ENCODE measurements around the gene RELT.

The RELT gene

DNA sequence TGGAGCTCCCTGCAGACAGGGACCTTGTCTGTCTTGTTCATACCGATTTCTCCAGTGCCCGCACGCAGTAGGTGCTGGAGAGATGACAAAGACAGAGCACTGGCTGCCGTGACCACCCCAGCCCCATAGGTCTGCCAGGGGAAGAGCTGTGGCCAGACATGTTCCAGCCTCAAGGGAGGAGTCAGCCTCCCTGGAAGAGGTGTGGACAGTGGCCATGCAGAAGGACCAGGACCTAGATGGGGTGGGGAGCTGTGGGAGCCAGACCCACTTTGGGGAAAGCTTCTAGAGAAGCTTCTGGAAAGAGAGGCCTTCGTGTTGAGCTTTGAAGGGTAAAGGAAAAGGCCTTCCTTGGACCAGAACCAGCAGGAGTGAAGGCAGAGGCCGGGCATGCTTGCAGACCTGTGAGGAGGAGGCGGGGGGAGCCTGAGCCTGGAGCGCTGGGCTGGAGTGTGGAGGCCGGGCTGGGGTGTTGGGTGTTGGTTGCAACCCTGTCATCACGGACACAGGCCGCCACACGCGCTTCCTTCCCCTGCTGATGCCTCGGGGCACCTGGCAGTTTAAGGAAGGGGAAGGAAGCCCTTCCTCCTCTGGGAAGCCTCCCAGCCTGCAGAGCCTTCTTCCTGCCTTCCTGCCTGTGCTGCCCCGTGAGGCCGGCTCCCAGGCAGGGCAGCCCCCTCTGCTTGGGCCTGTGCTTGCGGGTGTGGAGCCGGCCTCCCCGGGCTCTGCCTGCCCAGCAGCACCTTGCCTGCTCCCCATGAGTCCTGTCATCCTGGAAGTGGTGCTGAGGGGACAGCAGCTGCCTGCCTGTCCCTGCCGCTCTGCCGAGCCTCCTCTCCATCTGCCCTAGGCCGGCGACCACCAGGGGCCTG lies 12.3 kb downstream of the RELT start:
- Histone ChIP-seq H3K4me3 (ENCODE audit: low read depth, low read length) (no peak overlapping the region), H3K27ac (no peak overlapping the region), H3K4me2 (ENCODE audit: low read length) (no peak overlapping the region), H3K9me3 (ENCODE audit: control insufficient read depth, low read length) (no peaks in the 10 kb centered on the region), H2AFZ (no peak overlapping the region), H3K27me3 (ENCODE audit: control insufficient read depth, insufficient read depth, low read length) (no peaks in the 10 kb centered on the region), H3K4me1 (no peaks in the 10 kb centered on the region), H3K9ac (no peak overlapping the region), H3K36me3 (ENCODE audit: control insufficient read depth, insufficient read depth, low read length) (no peaks in the 10 kb centered on the region), H3K79me2 (no peaks in the 10 kb centered on the region)
- TF ChIP-seq, protein P1, sequence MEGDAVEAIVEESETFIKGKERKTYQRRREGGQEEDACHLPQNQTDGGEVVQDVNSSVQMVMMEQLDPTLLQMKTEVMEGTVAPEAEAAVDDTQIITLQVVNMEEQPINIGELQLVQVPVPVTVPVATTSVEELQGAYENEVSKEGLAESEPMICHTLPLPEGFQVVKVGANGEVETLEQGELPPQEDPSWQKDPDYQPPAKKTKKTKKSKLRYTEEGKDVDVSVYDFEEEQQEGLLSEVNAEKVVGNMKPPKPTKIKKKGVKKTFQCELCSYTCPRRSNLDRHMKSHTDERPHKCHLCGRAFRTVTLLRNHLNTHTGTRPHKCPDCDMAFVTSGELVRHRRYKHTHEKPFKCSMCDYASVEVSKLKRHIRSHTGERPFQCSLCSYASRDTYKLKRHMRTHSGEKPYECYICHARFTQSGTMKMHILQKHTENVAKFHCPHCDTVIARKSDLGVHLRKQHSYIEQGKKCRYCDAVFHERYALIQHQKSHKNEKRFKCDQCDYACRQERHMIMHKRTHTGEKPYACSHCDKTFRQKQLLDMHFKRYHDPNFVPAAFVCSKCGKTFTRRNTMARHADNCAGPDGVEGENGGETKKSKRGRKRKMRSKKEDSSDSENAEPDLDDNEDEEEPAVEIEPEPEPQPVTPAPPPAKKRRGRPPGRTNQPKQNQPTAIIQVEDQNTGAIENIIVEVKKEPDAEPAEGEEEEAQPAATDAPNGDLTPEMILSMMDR (IDR thresholded peaks at IDR 0.05): no peak

DNA sequence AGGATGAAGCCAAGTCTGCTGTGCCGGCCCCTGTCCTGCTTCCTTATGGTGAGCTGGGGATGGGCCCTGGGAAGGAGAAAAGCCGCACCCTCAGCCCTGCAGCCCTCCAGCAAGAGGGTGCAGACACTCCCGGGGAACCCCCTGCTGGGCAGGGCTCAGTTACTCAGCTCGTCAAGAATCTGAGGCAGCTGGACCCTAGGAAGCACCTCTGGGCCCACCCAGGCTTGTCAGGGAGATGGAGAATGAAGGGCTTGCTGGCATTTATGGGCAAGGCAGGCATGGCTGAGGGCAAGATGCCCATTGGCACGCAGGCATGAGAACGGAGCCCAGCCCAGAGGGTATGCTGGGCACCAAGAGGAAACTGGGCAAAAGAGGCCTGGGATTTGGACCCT lies 12.9 kb downstream of the RELT start:
- Histone ChIP-seq H3K9ac (no peak overlapping the region), H2AFZ (no peak overlapping the region), H3K27me3 (ENCODE audit: control insufficient read depth, insufficient read depth, low read length) (no peaks in the 10 kb centered on the region), H3K36me3 (ENCODE audit: control insufficient read depth, insufficient read depth, low read length) (no peaks in the 10 kb centered on the region), H3K79me2 (no peaks in the 10 kb centered on the region), H3K9me3 (ENCODE audit: control insufficient read depth, low read length) (no peaks in the 10 kb centered on the region), H3K4me3 (ENCODE audit: low read depth, low read length) (no peak overlapping the region), H3K4me2 (ENCODE audit: low read length) (no peak overlapping the region), H3K4me1 (no peaks in the 10 kb centered on the region), H3K27ac (no peak overlapping the region)
- TF ChIP-seq, protein P1 (IDR thresholded peaks at IDR 0.05): no peak

DNA sequence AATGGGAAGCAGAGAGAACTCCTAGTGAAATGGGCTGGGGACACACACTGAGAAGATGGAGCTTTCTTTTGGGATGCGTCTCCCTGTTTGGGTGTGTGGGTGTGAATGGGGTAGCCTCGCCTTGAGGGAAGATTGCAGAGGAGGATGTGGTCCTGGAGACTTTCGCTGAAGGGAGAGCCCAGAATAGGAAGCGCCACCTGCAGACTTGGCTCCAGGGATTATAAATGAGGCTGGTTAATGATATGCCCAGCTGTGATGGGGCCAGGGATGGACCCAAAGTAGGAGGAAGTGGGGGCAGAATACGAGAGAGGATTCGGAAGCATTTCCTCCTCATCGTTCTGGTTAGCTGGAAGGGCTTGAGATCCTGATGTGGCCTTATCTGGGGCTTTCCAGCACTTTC lies 13.7 kb downstream of the RELT start:
- Histone ChIP-seq H2AFZ (no peak overlapping the region), H3K4me1 (no peaks in the 10 kb centered on the region)

DNA sequence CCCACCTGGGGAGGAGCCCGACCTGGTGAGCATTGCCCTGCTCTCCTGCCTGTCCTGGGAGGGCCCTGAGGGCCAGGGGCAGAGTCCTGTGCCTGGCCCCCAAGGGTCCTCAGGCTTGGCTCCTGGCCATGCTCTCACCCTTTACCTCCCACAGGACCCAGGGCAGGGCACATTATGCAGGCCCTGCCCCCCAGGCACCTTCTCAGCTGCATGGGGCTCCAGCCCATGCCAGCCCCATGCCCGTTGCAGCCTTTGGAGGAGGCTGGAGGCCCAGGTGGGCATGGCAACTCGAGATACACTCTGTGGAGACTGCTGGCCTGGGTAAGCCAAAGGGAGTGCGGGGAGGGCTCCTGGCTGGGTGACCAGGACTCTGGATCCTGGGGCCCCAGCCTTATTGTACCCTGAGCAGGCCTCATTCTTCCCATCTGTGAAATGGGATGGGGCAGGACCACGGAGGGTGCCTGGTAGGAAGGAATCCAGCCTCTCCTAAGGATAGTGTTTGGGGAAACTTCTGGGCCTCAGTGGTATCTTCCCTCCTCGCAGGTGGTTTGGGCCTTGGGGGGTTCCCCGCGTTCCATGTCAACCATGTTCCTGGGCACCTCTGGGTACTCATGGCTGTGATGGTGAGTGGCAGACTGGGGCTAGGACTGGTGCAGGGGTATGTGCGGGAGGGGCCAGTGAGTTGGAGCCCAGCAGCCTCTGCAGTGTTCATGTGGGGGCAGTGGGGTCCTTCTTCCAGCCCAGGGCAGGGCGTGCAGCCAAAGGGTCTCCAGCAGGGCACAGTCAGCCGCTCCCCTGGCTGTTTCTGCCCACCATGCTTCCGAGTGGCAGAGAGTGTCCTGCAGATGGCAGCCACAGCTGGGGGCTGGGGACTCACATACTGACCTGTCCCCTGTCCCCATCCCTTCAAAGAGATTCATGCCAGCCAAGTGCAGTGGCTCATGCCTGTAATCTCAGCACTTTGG lies 14.7 kb downstream of the RELT start:
- Histone ChIP-seq H3K4me2 (ENCODE audit: low read length) (no peak overlapping the region), H3K27me3 (ENCODE audit: control insufficient read depth, insufficient read depth, low read length) (no peaks in the 10 kb centered on the region), H3K36me3 (ENCODE audit: control insufficient read depth, insufficient read depth, low read length) (no peaks in the 10 kb centered on the region), H2AFZ (no peak overlapping the region), H3K79me2 (no peaks in the 10 kb centered on the region), H3K9ac (no peak overlapping the region), H3K4me1 (no peaks in the 10 kb centered on the region), H3K9me3 (ENCODE audit: control insufficient read depth, low read length) (no peaks in the 10 kb centered on the region), H3K4me3 (ENCODE audit: low read depth, low read length) (no peak overlapping the region), H3K27ac (no peak overlapping the region)
- TF ChIP-seq, protein P1 (IDR thresholded peaks at IDR 0.05): no peak

More for the DNA sequence above, 13.7 kb downstream of the RELT start:
- Histone ChIP-seq H3K27ac (no peak overlapping the region), H3K27me3 (ENCODE audit: control insufficient read depth, insufficient read depth, low read length) (no peaks in the 10 kb centered on the region), H3K4me3 (ENCODE audit: low read depth, low read length) (no peak overlapping the region), H3K36me3 (ENCODE audit: control insufficient read depth, insufficient read depth, low read length) (no peaks in the 10 kb centered on the region), H3K79me2 (no peaks in the 10 kb centered on the region), H3K9ac (no peak overlapping the region), H3K9me3 (ENCODE audit: control insufficient read depth, low read length) (no peaks in the 10 kb centered on the region), H3K4me2 (ENCODE audit: low read length) (no peak overlapping the region)
- TF ChIP-seq, protein P1 (IDR thresholded peaks at IDR 0.05): no peak

Data from parathyroid adenoma (tissue), 2 donors.